ENCODE measurements around the gene WSCD2.
"Not testable (repeated sequence)": the region's sequence is repeated elsewhere in the genome, so short reads cannot be mapped to it uniquely, and the experiment has no call there.

The WSCD2 gene

GRCh38 chr12:108199106-108199505, 70.0 kb downstream of the WSCD2 start:
- DNase-seq, result no peak

- DNase-seq, result no peak
Measured at GRCh38 chr12:108201808-108202207, 72.7 kb downstream of the WSCD2 start.

GRCh38 chr12:108204117-108204987, 75.3 kb downstream of the WSCD2 start:
- DNase-seq, result no peak

GRCh38 chr12:108205864-108206263, 76.8 kb downstream of the WSCD2 start:
- DNase-seq, result no peak

- DNase-seq, result no peak
Measured at GRCh38 chr12:108207791-108208730, 79.0 kb downstream of the WSCD2 start.

- DNase-seq, result no peak
Measured at GRCh38 chr12:108210001-108210400, 80.9 kb downstream of the WSCD2 start.

- DNase-seq, result no peak
Measured at GRCh38 chr12:108211157-108211556, 82.1 kb downstream of the WSCD2 start.

GRCh38 chr12:108213871-108214445, 84.9 kb downstream of the WSCD2 start:
- DNase-seq, result no peak

- DNase-seq, result peak; percentile 48
Measured at GRCh38 chr12:108214486-108214885, 85.4 kb downstream of the WSCD2 start.

- no peak for DNase-seq
Measured at GRCh38 chr12:108215458-108215857, 86.4 kb downstream of the WSCD2 start.

- DNase-seq, result no peak
Measured at GRCh38 chr12:108218921-108219320, 89.8 kb downstream of the WSCD2 start.

- DNase-seq, result not testable (repeated sequence)
Measured at GRCh38 chr12:108225101-108225500, 96.0 kb downstream of the WSCD2 start.

- no peak for DNase-seq
Measured at GRCh38 chr12:108226866-108227265, 97.8 kb downstream of the WSCD2 start.

- no peak for DNase-seq
Measured at GRCh38 chr12:108228746-108229145, 99.7 kb downstream of the WSCD2 start.

GRCh38 chr12:108231109-108231905, 102.2 kb downstream of the WSCD2 start:
- DNase-seq, result no peak

GRCh38 chr12:108231909-108232434, 102.9 kb downstream of the WSCD2 start:
- DNase-seq, result no peak

GRCh38 chr12:108232565-108232964, 103.5 kb downstream of the WSCD2 start:
- DNase-seq, result peak; percentile 5

GRCh38 chr12:108234158-108234557, 105.1 kb downstream of the WSCD2 start:
- no peak for DNase-seq

GRCh38 chr12:108235197-108235984, 106.3 kb downstream of the WSCD2 start:
- no peak for DNase-seq

- no peak for DNase-seq
Measured at GRCh38 chr12:108235985-108236263, 106.8 kb downstream of the WSCD2 start.

- DNase-seq, result no peak
Measured at GRCh38 chr12:108236366-108236765, 107.3 kb downstream of the WSCD2 start.

- peak; percentile 14 for DNase-seq
Measured at GRCh38 chr12:108237272-108237671, 108.2 kb downstream of the WSCD2 start.
